ENCODE measurements around the gene GPR89A.
"Not testable (repeated sequence)": the region's sequence is repeated elsewhere in the genome, so short reads cannot be mapped to it uniquely, and the experiment has no call there.

Gene GPR89A

DNA sequence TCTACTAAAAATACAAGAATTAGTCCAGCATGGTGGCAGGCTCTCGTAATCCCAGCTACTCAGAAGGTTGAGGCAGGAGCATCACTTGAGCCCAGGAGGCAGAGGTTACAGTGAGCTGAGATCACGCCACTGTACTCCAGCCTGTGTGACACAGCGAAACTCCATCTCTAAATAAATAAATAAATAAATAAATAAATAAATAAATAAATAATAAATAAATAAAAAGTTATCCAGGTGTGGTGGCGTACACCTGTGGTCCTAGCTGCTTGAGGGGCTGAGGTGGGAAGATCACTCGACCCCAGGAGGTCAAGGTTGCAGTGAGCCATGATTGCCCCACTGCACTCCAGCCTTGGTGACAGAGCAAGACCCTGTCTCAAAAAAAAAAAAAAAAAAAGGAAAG, 110.7 kb downstream of the GPR89A start:
- H3K9me3 ChIP-seq (ENCODE audit: control insufficient read depth, low read length); H3K4me3 ChIP-seq (ENCODE audit: extremely low read depth, insufficient read depth, low read length, poor library complexity, severe bottlenecking); H3K27ac ChIP-seq (ENCODE audit: low read depth, low read length, severe bottlenecking); H3K36me3 ChIP-seq (ENCODE audit: control insufficient read depth, insufficient read depth, low read length): not testable (repeated sequence)
- H3K4me1 ChIP-seq (ENCODE audit: control insufficient read depth, insufficient read depth, low read length, poor library complexity, severe bottlenecking) = peaks cover 16% of the 10 kb centered on the region
- WGBS, 2 experiments (ENCODE audit: insufficient coverage in 2 of 2) = 72% methylated on average over 3 of the region's 5 CpGs; no CpG with 5 or more reads in 1 of the 2 experiments

DNA sequence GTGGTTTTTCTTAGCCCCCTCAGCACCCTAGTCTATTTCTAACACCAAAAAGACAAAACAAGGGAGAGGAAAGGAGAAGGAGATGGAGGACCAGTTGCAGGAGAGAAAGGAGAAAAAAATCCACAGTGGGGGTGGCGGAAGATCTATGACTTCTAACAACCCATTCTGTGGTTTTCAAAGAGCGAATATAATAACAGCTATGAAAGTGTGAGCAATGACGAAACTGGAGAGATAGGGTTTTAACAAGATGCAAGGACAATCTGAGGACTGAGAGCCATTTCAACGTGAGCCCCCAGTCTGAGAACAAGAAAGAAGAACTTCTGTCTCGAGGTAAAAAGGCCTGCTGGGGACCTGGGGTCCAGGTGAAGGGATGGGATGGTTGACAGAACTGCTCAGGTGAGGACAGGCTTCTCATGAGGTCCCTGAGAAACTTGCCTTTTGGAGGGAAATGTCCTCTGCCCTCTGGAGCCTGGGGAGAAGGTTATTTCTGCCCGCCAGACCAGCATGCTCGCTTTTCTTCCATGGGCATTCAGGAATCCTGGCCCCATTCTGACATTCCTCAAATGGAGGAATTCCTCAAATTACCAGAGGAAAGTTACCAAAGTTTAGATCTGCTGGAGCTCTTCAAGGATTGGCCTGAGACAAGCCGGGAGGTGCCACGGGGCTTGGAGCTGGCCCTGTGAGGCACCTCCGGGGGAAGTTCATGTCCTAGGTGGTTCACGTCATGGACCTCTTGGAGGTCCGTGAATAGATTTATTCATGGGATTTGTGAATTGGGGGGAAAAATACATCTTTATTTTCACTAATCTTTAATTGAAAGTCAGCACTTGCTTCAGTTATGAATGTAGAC, 111.7 kb downstream of the GPR89A start, which contains the start of gene CD160:
Gene CD160, plus strand, starts transcription at position 270 of the 850 bp plus-strand sequence. CDS start 8,829 bp downstream, outside the sequence.
- Histone ChIP-seq H3K9me3 (ENCODE audit: control insufficient read depth, low read length) (no peaks in the 10 kb centered on the region), H3K27ac (ENCODE audit: low read depth, low read length, severe bottlenecking) (no peak within 1 kb of the TSS), H3K4me1 (ENCODE audit: control insufficient read depth, insufficient read depth, low read length, poor library complexity, severe bottlenecking) (peaks cover 16% of the 10 kb centered on the region), H3K36me3 (ENCODE audit: control insufficient read depth, insufficient read depth, low read length) (no peaks in the 10 kb centered on the region), H3K4me3 (ENCODE audit: extremely low read depth, insufficient read depth, low read length, poor library complexity, severe bottlenecking) (no peak within 1 kb of the TSS)
- WGBS, 2 experiments (ENCODE audit: insufficient coverage in 2 of 2) = 86 to 97% methylated on average over 7 to 9 of the region's 12 CpGs
